ENCODE results near the gene TMEM161A.
"Not testable (repeated sequence)": the region's sequence is repeated elsewhere in the genome, so short reads cannot be mapped to it uniquely, and the experiment has no call there.

TMEM161A gene

GRCh38 chr19:19121371-19121770 is 16.9 kb downstream of the TMEM161A start:
- no peak for DNase-seq (ENCODE audit: low spot score)

GRCh38 chr19:19120308-19121231 is 17.7 kb downstream of the TMEM161A start:
- no peak for DNase-seq (ENCODE audit: low spot score)

- DNase-seq (ENCODE audit: low spot score) = no peak
Measured at GRCh38 chr19:19119325-19120237, 18.7 kb downstream of the TMEM161A start.

GRCh38 chr19:19115954-19116353 is 22.3 kb downstream of the TMEM161A start:
- peak; percentile 18 for DNase-seq (ENCODE audit: low spot score)

- DNase-seq (ENCODE audit: low spot score) = no peak
Measured at GRCh38 chr19:19113040-19113626, 25.1 kb downstream of the TMEM161A start.

DNA sequence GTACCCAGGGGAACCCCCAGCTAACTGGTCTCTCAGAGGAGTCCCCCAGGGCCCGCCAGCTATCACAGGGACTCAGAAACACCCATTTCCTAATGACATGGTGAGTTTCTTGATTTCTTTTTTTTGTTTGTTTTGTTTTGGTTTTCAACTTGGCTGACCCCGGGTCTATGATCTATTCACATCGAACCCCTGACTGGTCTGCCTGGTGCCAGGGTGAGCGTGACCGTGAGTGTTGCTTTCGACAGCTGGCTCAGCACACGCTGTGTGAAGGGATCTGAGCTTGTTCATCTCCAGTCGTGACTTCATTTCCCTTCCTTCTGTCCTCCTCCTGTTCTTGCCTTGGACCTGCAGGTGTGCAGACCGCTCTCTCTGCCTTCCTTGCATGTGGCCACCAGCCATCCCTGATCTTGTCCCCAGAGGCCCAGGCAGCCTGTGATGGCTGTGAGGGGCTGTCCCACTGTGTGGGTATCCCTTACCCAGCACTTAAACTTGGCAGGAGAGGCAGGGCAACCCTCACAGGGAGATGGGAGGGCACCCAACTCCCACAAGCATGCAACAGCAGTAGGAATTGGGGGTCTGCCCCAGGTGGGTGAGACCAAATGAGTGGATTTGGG is 26.2 kb downstream of the TMEM161A start:
- no peak for DNase-seq (ENCODE audit: low spot score)

GRCh38 chr19:19111136-19111835 is 27.0 kb downstream of the TMEM161A start:
- DNase-seq (ENCODE audit: low spot score) = no peak

- DNase-seq (ENCODE audit: low spot score) = no peak
Measured at GRCh38 chr19:19110410-19111135, 27.7 kb downstream of the TMEM161A start.

DNA sequence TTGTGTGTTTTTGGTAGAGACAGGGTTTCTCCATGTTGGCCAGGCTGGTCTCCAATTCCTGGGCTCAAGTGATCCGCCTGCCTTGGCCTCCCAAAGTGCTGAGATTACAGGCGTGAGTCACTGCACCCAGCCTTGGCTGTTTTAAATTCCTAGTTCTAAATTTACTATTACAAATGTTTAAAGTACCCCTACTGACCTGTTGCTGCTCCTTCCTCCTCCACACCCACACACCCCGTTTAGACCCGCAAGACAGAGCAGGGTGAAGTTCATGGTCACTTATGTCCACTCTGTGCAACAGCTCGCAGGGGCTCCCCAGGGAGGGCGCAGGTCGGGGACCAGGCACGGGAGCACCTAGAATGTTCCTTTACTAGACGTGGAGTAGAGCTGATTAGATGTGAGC is 28.7 kb downstream of the TMEM161A start:
- DNase-seq (ENCODE audit: low spot score) = no peak

DNA sequence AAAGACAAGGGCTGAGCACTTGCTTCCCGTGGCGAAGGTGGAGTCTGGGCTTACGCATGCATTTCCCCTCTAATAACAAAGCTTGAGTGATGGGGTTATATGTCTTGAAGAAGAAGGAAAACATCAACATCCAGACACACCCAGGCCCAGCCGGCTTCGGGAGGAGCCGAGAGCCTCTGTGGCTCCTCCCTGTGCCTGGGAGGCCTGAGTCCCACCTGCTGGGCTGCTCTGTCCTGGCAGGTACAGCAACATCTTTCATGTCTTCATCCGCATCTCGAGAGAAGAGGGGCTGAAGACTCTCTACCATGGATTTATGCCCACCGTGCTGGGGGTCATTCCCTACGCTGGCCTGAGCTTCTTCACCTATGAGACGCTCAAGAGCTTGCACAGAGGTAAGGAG is 30.6 kb downstream of the TMEM161A start:
- no peak for DNase-seq (ENCODE audit: low spot score)

DNA sequence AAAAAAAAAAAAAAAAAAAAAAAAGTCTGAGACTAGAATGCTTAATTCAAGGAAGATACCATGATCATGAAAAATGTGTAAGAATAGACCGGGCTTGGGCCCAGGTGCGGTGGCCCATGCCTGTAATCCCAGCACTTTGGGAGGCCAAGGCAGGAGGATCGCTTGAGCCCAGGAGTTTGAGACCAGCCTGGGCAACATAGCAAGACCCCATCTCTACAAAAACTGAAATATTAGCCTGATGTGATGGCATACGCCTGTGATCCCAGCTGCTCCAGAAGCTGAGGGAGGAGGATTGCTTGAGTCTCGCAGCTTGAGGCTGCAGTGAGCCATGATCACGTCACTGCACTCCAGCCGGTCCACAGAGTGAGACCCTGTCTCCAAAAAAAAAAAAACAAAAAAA is 31.3 kb downstream of the TMEM161A start:
- not testable (repeated sequence) for DNase-seq (ENCODE audit: low spot score)

DNA sequence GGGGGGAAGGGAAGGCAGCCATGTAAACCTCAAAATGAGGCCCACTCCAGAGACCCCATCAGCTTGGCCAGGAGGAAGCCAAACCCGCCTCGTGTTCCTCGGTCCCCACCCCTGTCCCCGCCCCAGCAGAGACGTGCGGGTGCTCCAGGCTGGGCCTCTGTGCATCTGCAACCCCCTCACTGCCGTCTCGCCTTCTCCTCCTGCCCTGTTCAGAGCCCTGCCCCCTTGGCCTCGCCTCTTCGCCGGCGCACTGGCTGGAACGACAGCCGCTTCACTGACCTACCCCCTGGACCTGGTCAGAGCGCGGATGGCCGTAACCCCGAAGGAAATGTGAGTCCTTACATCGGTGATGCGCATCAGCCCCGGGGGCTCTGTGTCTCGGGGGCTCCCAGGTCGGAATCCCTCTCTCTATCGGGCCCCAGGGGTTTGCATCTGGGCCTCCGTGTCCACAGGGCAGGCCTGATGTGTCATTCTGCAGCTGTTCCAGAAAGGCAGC is 32.2 kb downstream of the TMEM161A start:
- no peak for DNase-seq (ENCODE audit: low spot score)

- DNase-seq (ENCODE audit: low spot score) = no peak
Measured at GRCh38 chr19:19105365-19106055, 32.8 kb downstream of the TMEM161A start.

GRCh38 chr19:19103167-19103566 is 35.1 kb downstream of the TMEM161A start:
- no peak for DNase-seq (ENCODE audit: low spot score)

GRCh38 chr19:19102566-19102965 is 35.7 kb downstream of the TMEM161A start:
- not testable (repeated sequence) for DNase-seq (ENCODE audit: low spot score)

GRCh38 chr19:19101540-19101939 is 36.7 kb downstream of the TMEM161A start:
- no peak for DNase-seq (ENCODE audit: low spot score)

DNA sequence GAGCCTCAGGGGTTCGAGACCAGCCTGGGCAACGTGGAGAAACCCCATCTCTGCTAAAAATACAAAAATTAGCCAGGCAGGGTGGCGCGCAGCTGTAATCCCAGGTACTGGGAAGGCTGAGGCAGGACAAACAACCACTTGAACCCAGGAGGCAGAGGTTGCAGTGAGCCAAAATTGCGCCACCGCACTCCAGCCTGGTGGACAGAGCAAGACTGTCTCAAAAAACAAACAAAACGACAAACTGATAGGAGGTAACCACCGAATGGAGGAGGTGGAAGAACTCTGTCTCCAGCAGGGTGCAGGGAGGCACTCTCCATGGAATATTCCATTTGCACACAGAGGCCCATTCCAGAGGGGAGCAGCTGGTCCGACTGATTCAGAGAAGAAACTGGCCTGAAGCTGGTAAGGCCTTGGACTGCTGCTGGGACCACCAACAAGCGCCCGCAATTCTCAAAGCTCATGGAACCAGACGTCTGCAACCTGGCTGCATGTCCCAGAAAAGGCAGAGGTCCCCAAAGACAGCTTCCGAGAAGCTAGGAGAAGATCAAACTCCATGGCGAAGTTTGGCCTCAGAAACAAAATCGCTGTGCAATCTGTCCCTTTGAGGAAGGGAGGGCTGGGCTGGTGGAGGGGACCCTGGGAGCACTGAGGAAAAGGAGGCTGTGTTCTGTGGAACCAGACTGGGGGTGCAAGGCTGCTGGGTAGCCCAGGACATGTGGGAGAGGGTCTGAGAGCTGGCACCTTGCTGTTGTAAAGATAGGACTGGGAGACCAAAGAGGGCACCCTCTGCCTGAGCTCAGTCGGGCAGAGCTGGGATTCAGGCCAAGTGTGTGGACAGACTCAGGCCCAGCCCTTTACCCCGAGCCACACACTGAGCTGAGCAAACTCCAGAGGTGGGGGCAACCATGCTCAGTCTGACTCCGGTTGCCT is 39.3 kb downstream of the TMEM161A start:
- no peak for DNase-seq (ENCODE audit: low spot score)

DNA sequence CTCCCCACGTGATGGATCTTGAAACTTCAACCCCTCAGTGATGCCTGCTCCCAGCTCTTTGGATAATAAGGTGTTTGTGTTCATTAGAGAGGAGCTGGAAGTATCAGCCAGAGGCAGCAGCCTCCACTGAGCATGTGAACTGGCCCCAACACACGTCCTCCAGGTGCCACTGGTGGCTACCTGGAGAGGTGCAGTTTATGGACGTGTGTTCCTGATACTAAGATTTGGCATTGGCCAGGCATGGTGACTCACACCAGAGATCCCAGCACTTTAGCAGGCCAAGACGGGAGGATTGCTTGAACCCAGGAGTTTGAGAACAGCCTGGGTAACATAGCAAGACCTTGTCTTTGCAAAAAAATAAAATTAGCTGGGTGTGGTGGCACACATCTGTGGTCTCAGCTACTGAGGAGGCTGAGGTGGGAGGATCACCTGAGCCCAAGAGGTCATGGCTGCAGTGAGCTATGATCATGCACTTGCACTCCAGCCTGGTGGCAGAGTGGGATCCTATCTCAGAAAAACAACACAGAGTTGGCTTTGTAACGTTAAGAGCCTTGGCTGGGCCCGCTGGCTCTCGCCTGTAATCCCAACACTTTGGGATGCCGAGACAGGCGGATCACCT is 40.1 kb downstream of the TMEM161A start:
- no peak for DNase-seq (ENCODE audit: low spot score)
